ENCODE data around the gene TTC22.

The TTC22 gene

GRCh38 chr1:54748094-54748835 is 52.9 kb downstream of the TTC22 start:
- no peak for TF ChIP-seq ZNF274 (IDR thresholded peaks at IDR 0.05; ENCODE audit: low read depth, low read length)
- no peak overlapping the region for H3K4me3 ChIP-seq (ENCODE audit: low read length)

DNA sequence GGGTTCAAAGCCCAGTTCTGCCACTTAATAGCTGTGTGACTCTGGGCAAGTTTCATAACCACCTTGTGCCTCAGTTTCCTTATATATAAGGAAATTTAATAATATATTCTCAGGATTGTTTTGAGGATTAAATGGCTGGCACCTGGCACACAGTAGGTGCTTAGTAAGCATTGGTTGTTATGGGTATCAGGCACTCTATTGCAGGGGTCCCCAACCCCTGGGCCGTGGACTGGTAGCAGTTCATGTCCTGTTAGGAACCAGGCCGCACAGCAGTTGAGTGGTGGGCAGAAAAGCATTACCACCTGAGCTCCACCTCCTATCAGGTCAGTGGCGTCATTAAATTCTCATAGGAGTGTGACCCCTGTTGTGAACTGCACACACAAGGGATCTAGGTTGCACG is 55.3 kb downstream of the TTC22 start:
- no peak overlapping the region for H3K4me3 ChIP-seq (ENCODE audit: low read length)
- TF ChIP-seq ZNF274 (IDR thresholded peaks at IDR 0.05; ENCODE audit: low read depth, low read length), result no peak

DNA sequence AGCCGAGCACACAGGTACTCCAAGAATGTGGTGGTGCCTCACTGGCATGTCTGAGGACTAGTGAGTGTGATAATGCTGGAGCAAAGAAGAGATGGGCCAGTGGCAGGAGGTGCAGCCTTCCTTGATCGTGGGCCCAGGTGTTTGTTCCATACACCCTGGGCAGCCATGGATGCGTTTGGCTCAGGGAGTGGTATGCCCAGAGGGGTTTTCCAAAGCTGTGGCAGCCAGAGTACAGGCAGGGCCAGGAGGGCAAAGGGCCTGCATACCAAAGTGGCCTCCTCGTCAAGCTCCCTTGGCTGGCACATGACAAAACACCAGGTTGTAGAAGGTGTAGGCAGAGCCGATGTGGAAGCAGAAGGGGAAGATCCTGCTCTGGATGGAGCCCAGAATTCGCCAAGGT is 55.8 kb downstream of the TTC22 start:
- H3K4me3 ChIP-seq (ENCODE audit: low read length), result no peak overlapping the region
- TF ChIP-seq ZNF274 (IDR thresholded peaks at IDR 0.05; ENCODE audit: low read depth, low read length), result no peak

GRCh38 chr1:54744696-54745095 is 56.4 kb downstream of the TTC22 start:
- no peak for TF ChIP-seq ZNF274 (IDR thresholded peaks at IDR 0.05; ENCODE audit: low read depth, low read length)
- no peak overlapping the region for H3K4me3 ChIP-seq (ENCODE audit: low read length)

DNA sequence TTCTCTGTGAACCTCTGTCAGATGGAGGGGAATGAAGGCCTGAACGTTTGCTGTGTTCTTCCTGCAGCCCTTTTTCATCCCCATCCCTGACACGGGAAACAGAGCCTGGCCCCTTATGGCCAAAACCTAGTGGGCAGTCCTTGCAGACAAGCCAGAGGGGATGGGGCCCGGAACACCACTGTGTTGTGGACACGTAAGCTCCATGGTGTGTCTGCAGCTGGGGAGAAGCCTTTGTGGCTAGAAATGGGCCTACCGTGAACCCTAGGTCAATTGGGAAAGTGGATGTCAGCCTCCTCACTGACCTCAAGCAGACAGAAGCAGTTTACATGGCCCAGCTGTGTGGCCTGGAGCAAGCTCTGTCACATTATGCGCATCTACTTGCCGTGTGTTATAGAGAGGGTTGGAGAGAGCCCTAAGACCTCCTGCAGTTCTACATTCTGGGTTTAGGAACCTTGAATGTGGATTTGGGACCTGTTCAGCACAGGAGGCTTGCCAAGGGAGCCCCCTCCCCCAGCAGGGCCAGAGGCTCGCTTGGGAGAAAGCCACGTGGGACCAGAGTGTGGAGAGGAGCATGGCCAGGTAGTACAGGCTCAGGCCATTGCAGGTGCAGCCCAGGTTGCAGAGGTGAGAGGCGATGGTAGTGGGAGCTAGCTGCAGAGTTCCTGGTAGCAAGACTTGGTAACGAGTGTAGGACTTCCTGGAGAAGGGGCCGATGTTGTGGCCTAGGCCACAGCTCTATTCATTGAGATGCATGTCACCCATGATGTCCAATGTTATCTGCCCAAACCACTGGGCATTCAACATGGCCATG is 57.5 kb downstream of the TTC22 start:
- no peak overlapping the region for H3K4me3 ChIP-seq (ENCODE audit: low read length)
- no peak for TF ChIP-seq ZNF274 (IDR thresholded peaks at IDR 0.05; ENCODE audit: low read depth, low read length)

- no peak for TF ChIP-seq ZNF274 (IDR thresholded peaks at IDR 0.05; ENCODE audit: low read depth, low read length)
- no peak overlapping the region for H3K4me3 ChIP-seq (ENCODE audit: low read length)
Measured at GRCh38 chr1:54742282-54742681, 58.8 kb downstream of the TTC22 start.

GRCh38 chr1:54741531-54741930 is 59.6 kb downstream of the TTC22 start:
- TF ChIP-seq ZNF274 (IDR thresholded peaks at IDR 0.05; ENCODE audit: low read depth, low read length), result no peak
- no peak overlapping the region for H3K4me3 ChIP-seq (ENCODE audit: low read length)

DNA sequence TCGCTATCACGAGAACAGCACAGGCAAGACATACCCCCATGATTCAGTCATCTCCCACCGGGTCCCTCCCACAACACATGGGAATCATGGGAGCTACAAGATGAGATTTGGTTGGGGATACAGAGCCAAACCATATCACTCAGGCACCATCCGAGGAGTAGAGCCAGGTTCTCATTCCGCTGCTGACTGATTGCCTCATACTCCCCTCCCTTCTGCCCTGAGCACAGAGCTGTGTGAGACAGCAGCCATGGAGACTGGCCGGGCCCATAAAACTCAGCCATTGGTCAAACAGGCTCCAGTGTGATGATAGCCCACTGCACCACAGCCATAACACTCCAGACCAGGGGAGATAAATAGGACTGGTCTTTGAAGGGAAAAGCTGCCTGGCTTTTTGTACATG is 62.9 kb downstream of the TTC22 start:
- H3K4me3 ChIP-seq (ENCODE audit: low read length), result no peak overlapping the region
- no peak for TF ChIP-seq ZNF274 (IDR thresholded peaks at IDR 0.05; ENCODE audit: low read depth, low read length)

GRCh38 chr1:54736685-54737084 is 64.4 kb downstream of the TTC22 start:
- no peak for TF ChIP-seq ZNF274 (IDR thresholded peaks at IDR 0.05; ENCODE audit: low read depth, low read length)

More at GRCh38 chr1:54736685-54737084, 64.4 kb downstream of the TTC22 start:
- no peak overlapping the region for H3K4me3 ChIP-seq (ENCODE audit: low read length)
